Muscle layer of colon (tissue), 2 donors: ENCODE data around the gene RBMS1.
A peak's percentile ranks its signal among the peaks of the same experiment; 100 is the strongest.

ENCODE experiments used
- H3K27ac ChIP-seq: one replicate; pipeline ENCODE4 v1.7.0; 2013; ENCODE audit warnings: low read depth, mild to moderate bottlenecking, low read length, moderate library complexity
- H3K27me3 ChIP-seq, 2 donors: one replicate each; pipeline ENCODE4 v1.7.0; 2013; ENCODE audit warnings: low read length in 2 of 2, mild to moderate bottlenecking in 2 of 2; ENCODE audit not compliant: insufficient read depth in 2 of 2, control insufficient read depth in 1 of 2
- H3K36me3 ChIP-seq: one replicate; pipeline ENCODE4 v1.7.0; 2013; ENCODE audit warnings: mild to moderate bottlenecking, low read length; ENCODE audit not compliant: insufficient read depth
- H3K4me1 ChIP-seq: one replicate; pipeline ENCODE4 v1.7.0; 2013; ENCODE audit warnings: mild to moderate bottlenecking, low read length; ENCODE audit not compliant: insufficient read depth
- H3K4me3 ChIP-seq, 2 donors: one replicate each; pipeline ENCODE4 v1.7.0; 2013; ENCODE audit warnings: low read length in 2 of 2, low read depth in 1 of 2, mild to moderate bottlenecking in 1 of 2, moderate library complexity in 1 of 2
- H3K9ac ChIP-seq: one replicate; pipeline ENCODE4 v1.7.0; 2013; ENCODE audit warnings: low read length
- H3K9me3 ChIP-seq: one replicate; pipeline ENCODE4 v1.7.0; 2013; ENCODE audit warnings: mild to moderate bottlenecking, low read length
- donor health status: abdominal sarcoma.
- donor health status: Adenocarcinoma of cecum.

Gene RBMS1

GRCh38 chr2:160479269-160479668 is 14.3 kb downstream of the RBMS1 start:
- Histone ChIP-seq H3K4me1 (peaks cover 33% of the 10 kb centered on the region), H3K27ac (no peak overlapping the region)

DNA sequence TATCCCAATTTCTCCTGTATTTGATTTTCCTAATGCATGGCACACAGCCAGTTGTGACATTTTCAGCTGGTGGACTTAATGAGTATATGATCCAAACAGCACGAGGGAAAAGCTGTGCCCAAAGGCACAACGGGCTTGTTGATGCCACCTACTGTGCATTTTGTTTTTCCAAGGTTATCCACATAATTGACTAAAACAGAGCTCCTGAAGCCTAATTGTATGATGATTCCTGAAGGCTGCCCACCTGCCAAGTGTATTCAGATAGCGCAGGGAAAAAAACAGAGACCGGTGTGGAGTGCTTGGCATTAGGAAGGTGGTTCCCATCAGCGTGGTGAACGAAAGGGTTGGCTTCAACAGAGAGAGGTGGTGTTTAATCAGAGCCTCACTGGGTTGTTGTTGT is 14.9 kb downstream of the RBMS1 start:
- H3K9ac ChIP-seq = no peak overlapping the region
- no peak overlapping the region for H3K27ac ChIP-seq
- H3K36me3 ChIP-seq = peaks cover 3% of the 10 kb centered on the region
- peaks cover 36% of the 10 kb centered on the region for H3K4me1 ChIP-seq
- H3K4me3 ChIP-seq = no peak overlapping the region
- no peaks in the 10 kb centered on the region for H3K9me3 ChIP-seq
- no peaks in the 10 kb centered on the region for H3K27me3 ChIP-seq

More at GRCh38 chr2:160479269-160479668, 14.3 kb downstream of the RBMS1 start:
- H3K4me3 ChIP-seq = no peak overlapping the region
- H3K36me3 ChIP-seq = peaks cover 3% of the 10 kb centered on the region
- no peaks in the 10 kb centered on the region for H3K9me3 ChIP-seq
- no peak overlapping the region for H3K9ac ChIP-seq
- H3K27me3 ChIP-seq = no peaks in the 10 kb centered on the region

DNA sequence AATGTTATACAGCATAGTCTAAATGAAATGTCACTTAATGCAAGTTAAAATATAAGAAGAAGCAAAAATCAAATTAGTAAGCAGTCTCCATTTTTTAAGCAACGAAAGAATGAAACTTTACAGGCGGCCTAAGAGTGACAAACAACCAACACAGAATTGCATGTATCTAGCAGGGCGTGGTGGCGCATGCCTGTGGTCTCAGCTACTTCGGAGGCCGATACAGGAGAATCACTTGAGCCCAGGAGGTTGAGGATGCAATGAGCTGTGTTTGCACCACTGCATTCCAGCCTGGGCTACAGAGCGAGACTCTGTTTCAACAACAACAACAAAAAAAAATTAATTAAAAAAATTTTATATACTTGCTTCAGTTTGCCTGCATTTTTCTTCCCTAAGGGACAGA is 16.6 kb downstream of the RBMS1 start:
- Histone ChIP-seq H3K4me3 (no peak overlapping the region), H3K9me3 (no peaks in the 10 kb centered on the region), H3K27me3 (no peaks in the 10 kb centered on the region), H3K36me3 (peaks cover 3% of the 10 kb centered on the region), H3K27ac (no peak overlapping the region), H3K4me1 (peaks cover 43% of the 10 kb centered on the region), H3K9ac (no peak overlapping the region)

DNA sequence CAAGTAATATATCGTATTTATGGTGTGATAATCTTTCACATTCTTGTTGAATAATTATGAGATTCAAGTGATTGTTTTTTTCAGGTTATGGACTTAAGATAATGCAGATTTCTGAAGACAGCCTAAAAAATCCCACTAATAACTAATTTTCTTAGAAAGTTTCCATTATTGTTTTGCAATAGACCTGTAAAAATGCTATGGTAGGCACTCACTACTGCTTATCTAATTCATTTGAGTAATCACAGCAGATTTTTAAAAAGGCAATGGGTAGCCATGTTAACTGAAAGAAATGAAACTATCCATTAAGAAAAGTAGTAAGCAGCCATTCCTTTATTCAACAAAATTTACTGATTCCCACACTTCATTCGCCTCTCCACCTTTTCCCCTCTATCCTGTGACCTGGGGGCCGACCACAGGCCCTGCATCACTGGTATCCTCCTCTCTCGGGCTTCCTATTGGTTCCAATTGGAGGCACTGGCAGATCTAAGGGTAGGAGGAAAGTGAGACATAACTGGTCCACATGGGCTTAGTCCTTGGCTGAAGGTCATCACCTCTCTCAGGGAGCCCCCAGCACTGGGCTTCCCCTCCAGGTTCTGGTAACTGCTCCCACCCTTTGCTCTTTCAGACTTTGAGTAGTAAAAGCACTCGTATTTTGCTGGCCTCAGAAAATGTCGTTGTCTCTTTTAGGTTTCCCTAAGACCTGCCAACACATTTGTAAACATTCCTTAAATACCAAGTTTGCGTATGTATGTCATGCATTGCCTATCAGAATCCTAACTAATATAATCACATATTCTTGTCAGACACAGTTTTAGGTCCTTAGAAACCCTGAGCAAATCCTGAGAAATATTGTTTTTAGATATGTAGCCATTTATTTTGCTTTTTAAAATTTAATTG is 18.5 kb downstream of the RBMS1 start:
- H3K9ac ChIP-seq = no peak overlapping the region
- H3K27ac ChIP-seq = peak overlapping the region; percentile 66
- H3K9me3 ChIP-seq = no peaks in the 10 kb centered on the region

GRCh38 chr2:160474319-160474645 is 19.3 kb downstream of the RBMS1 start:
- H3K9me3 ChIP-seq = no peaks in the 10 kb centered on the region
- peaks cover 60% of the 10 kb centered on the region for H3K4me1 ChIP-seq
- H3K9ac ChIP-seq = no peak overlapping the region
- no peaks in the 10 kb centered on the region for H3K27me3 ChIP-seq
- H3K36me3 ChIP-seq = peaks cover 3% of the 10 kb centered on the region
- H3K27ac ChIP-seq = peak overlapping the region; percentile 61
- no peak overlapping the region for H3K4me3 ChIP-seq

More for the DNA sequence above, 18.5 kb downstream of the RBMS1 start:
- H3K4me3 ChIP-seq = no peak overlapping the region
- peaks cover 3% of the 10 kb centered on the region for H3K36me3 ChIP-seq
- no peaks in the 10 kb centered on the region for H3K27me3 ChIP-seq
- H3K4me1 ChIP-seq = peaks cover 53% of the 10 kb centered on the region

DNA sequence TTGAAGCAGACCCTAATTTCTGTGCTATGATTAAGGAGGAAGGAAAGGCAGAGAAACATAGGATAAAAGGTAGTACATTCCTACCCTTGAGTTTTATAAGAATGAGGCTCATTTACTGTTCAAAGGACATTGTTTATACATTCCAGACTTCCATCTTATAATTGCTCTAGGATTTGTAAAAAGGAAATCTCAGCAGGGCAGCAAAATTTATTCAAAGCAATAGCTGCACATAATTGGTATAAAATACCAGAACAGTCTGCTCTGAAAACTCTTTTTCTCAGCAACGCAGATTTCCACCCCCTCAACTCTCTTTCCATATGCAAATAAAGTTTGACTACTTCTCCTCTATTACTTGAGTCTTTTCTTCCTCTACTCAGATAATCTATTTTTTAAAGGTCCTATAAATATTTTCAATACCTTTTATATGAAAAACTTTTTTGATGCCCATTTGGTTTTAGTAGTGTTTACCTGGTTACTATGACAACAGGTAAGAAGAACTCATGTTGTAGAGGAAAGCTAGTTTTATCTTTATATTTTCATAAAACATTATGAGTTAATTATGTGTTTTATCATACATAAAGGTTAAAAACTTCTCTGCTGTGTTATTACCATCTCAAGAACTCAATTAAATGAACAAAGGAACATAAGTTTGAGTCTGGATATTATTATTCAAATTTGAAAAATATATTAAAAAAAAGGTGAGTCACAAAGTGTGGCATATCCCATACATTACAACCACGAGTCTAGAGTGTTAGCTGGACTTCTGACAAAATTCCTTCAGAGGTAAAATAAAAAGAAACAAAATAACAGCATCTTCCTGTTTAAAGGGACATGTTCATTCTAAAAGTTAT is 19.9 kb downstream of the RBMS1 start:
- no peak overlapping the region for H3K9ac ChIP-seq
- peak overlapping the region; percentile 61 for H3K27ac ChIP-seq
- H3K4me3 ChIP-seq = peak overlapping the region in 1 of 2 donors; percentile 11
- peaks cover under 1% of the 10 kb centered on the region for H3K36me3 ChIP-seq
- H3K9me3 ChIP-seq = no peaks in the 10 kb centered on the region
- no peaks in the 10 kb centered on the region for H3K27me3 ChIP-seq
- peaks cover 61% of the 10 kb centered on the region for H3K4me1 ChIP-seq

DNA sequence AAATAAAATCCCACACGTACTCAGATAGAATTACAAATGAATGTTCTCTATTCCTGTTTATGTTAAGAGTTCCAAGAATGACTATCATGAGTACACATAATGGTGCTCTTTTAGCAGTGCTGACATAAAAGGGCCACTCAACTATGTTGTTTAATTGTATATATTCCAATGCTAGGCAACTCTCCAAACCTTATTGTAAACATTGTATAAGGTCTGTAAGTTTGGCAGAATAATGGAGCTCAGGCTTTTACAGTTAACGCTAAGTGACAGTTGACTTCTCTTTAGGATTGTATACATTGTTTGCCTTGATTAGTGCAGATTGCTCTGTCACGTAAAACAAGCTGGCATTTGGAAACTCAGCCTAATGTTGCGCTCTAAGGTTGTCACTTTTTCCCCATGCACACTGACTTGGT is 20.8 kb downstream of the RBMS1 start:
- no peaks in the 10 kb centered on the region for H3K36me3 ChIP-seq
- peaks cover 58% of the 10 kb centered on the region for H3K4me1 ChIP-seq
- H3K27me3 ChIP-seq = no peaks in the 10 kb centered on the region
- H3K9me3 ChIP-seq = no peaks in the 10 kb centered on the region
- H3K9ac ChIP-seq = no peak overlapping the region
- H3K4me3 ChIP-seq = peak overlapping the region in 1 of 2 donors; percentile 11
- peak overlapping the region; percentile 61 for H3K27ac ChIP-seq

- H3K4me3 ChIP-seq = no peak overlapping the region
- H3K9ac ChIP-seq = no peak overlapping the region
- peaks cover 58% of the 10 kb centered on the region for H3K4me1 ChIP-seq
- peak overlapping the region; percentile 61 for H3K27ac ChIP-seq
- no peaks in the 10 kb centered on the region for H3K27me3 ChIP-seq
- H3K9me3 ChIP-seq = no peaks in the 10 kb centered on the region
- H3K36me3 ChIP-seq = no peaks in the 10 kb centered on the region
These were observed 21.7 kb downstream of the RBMS1 start for GRCh38 chr2:160471950-160472349.

GRCh38 chr2:160469621-160470204 is 23.9 kb downstream of the RBMS1 start:
- Histone ChIP-seq H3K9ac (no peak overlapping the region), H3K27ac (peak overlapping the region; percentile 61), H3K36me3 (no peaks in the 10 kb centered on the region), H3K9me3 (no peaks in the 10 kb centered on the region), H3K4me1 (peaks cover 59% of the 10 kb centered on the region), H3K27me3 (no peaks in the 10 kb centered on the region), H3K4me3 (peak overlapping the region in 1 of 2 donors; percentile 10)

DNA sequence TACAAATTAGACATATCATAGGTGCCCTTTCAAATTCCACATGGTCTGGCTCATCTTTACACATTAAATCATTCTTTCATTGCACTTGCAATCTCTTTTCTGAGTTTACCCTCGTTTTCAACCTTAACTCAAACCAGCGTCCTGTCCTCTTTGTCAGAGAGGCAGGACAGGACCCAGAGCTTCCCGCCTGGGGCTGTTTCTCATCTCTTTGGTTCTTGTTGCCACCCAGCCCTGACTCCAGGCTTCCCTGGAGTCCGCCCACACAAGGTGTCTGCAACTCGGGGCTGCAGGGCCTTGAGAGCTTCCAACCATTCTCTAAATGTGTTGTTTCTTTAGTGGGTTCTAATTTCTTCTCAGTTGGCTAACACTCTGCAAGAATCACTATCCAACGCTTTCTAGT is 24.4 kb downstream of the RBMS1 start:
- H3K27ac ChIP-seq = peak overlapping the region; percentile 61
- H3K4me1 ChIP-seq = peaks cover 55% of the 10 kb centered on the region
- no peaks in the 10 kb centered on the region for H3K27me3 ChIP-seq
- no peak overlapping the region for H3K9ac ChIP-seq
- H3K36me3 ChIP-seq = no peaks in the 10 kb centered on the region
- H3K9me3 ChIP-seq = no peaks in the 10 kb centered on the region
- H3K4me3 ChIP-seq = peak overlapping the region in 1 of 2 donors; percentile 10

DNA sequence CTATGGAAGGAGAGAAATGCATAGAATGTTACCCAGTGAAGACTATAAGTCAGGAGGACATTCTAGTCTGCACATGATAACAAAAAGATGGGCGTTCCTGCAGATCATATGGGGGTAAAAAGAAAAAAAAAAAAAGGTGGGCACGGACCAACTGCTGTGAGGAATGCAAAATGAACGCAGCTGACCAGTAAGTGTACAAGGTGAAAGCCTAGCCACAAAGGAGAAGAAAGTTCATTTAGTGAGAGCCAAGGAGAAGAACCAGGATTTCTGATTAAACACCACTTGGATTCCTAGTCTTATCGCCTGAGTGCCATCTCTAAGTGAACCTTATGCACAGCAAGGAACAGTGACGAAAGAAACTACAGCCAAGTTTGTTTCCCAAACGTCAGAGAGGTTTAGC is 26.5 kb downstream of the RBMS1 start:
- H3K4me3 ChIP-seq = no peak overlapping the region
- H3K27me3 ChIP-seq = no peaks in the 10 kb centered on the region
- H3K9ac ChIP-seq = no peak overlapping the region
- H3K4me1 ChIP-seq = peaks cover 46% of the 10 kb centered on the region
- H3K27ac ChIP-seq = no peak overlapping the region
- H3K36me3 ChIP-seq = no peaks in the 10 kb centered on the region
- no peaks in the 10 kb centered on the region for H3K9me3 ChIP-seq
